ENCODE results near the gene FOXP1.
"Not testable (repeated sequence)": the region's sequence is repeated elsewhere in the genome, so short reads cannot be mapped to it uniquely, and the experiment has no call there.

The FOXP1 gene

DNA sequence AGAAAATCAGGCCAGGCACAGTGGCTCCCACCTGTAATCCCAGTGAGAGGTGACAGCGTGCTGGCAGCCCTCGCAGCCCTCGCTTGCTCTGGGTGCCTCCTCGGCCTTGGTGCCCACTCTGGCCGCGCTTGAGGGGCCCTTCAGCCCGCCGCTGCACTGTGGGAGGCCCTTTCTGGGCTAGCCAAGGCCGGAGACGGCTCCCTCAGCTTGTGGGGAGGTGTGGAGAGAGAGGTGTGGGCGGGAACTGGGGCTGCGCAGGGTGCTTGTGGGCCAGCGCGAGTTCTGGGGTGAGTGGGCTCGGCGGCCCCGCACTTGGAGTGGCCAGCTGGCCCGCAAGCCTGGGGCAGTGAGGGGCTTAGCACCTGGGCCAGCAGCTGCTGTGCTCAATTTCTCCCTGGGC is 252.6 kb downstream of the FOXP1 start:
- peaks cover 7% of the 10 kb centered on the region for H3K36me3 ChIP-seq
- H3K27ac ChIP-seq, result no peak overlapping the region
- no peak overlapping the region for H3K4me3 ChIP-seq (ENCODE audit: low read depth in 1 of 2, low read length in 1 of 2)
- H3K9me3 ChIP-seq, result no peaks in the 10 kb centered on the region
- TF ChIP-seq CTCF (IDR thresholded peaks at IDR 0.05), result no peak
- peaks cover 13 to 18% of the 10 kb centered on the region in 2 experiments for H3K4me1 ChIP-seq (ENCODE audit: control insufficient read depth in 1 of 2, insufficient read depth in 1 of 2, low read depth in 1 of 2, low read length in 1 of 2)
- no peaks in the 10 kb centered on the region for H3K27me3 ChIP-seq

DNA sequence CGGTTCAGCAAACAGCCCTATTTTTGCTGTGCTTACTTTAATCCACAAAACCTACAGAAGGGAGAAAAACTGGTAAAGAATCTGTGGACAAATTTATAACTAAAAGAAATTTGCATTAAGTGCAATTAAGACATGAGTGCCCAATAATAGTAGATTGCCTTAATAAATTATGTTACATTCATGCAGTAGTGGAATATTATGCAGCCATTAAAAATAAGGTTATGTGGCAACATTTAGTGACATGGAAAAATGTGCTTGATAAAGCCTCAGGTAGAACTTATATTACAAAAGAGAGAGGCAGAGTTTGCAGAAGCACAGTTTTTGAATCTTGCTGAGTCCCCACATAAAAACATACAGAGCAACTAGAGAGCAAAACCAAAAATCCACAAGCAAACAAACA is 253.0 kb downstream of the FOXP1 start:
- Histone ChIP-seq H3K9me3 (no peaks in the 10 kb centered on the region), H3K4me1 (ENCODE audit: control insufficient read depth in 1 of 2, insufficient read depth in 1 of 2, low read depth in 1 of 2, low read length in 1 of 2) (peaks cover 13 to 18% of the 10 kb centered on the region in 2 experiments), H3K4me3 (ENCODE audit: low read depth in 1 of 2, low read length in 1 of 2) (no peak overlapping the region), H3K27ac (no peak overlapping the region), H3K27me3 (no peaks in the 10 kb centered on the region), H3K36me3 (peaks cover 7% of the 10 kb centered on the region)
- TF ChIP-seq CTCF (IDR thresholded peaks at IDR 0.05), result no peak

GRCh38 chr3:71329817-71330216 is 253.7 kb downstream of the FOXP1 start:
- Histone ChIP-seq H3K4me1 (ENCODE audit: control insufficient read depth in 1 of 2, insufficient read depth in 1 of 2, low read depth in 1 of 2, low read length in 1 of 2) (peaks cover 13 to 18% of the 10 kb centered on the region in 2 experiments), H3K4me3 (ENCODE audit: low read depth in 1 of 2, low read length in 1 of 2) (no peak overlapping the region), H3K27ac (no peak overlapping the region), H3K9me3 (no peaks in the 10 kb centered on the region), H3K36me3 (peaks cover 4% of the 10 kb centered on the region), H3K27me3 (no peaks in the 10 kb centered on the region)
- TF ChIP-seq CTCF (IDR thresholded peaks at IDR 0.05), result no peak

DNA sequence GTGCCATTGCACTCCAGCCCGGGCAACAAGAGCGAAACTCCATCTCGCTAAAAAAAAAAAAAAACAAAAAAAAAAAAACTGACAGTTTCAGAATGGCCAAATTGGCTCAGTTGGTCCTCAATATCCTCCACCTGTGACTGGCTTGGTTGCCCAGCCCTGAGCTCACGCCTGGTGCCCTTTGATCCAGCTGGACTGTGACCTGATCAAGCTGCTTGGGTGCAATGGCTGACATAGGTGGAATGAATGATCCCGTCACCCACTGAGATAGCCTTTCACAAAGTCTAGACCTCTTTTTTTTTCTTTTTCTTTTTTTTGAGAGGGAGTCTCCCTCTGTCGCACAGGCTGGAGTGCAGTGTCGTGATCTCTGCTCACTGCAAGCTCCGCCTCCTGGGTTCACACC is 254.6 kb downstream of the FOXP1 start:
- Histone ChIP-seq H3K27me3 (no peaks in the 10 kb centered on the region), H3K36me3 (peaks cover 4% of the 10 kb centered on the region), H3K9me3 (no peaks in the 10 kb centered on the region), H3K4me1 (ENCODE audit: control insufficient read depth in 1 of 2, insufficient read depth in 1 of 2, low read depth in 1 of 2, low read length in 1 of 2) (peaks cover 13 to 18% of the 10 kb centered on the region in 2 experiments), H3K4me3 (ENCODE audit: low read depth in 1 of 2, low read length in 1 of 2) (no peak overlapping the region), H3K27ac (no peak overlapping the region)
- no peak for TF ChIP-seq CTCF (IDR thresholded peaks at IDR 0.05)

DNA sequence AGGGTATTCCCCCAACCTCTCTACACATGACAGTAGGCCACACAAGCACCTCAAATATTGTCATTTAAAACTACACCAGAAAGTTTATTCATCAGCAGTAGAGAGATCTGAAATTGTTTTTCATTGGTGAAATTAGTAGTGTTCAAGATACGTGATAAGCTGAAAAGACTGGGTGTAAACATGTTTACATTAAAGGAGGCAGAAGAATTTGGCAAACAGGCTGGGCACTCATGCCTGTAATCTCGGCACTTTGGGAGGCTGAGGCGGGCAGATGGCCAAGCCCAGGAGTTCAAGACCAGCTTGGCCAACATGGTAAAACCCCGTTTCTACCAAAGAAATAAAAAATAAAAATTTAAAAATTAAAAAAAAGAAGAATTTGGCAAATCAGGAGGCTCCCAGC is 255.6 kb downstream of the FOXP1 start:
- TF ChIP-seq CTCF (IDR thresholded peaks at IDR 0.05), result no peak
- no peak overlapping the region for H3K4me3 ChIP-seq (ENCODE audit: low read depth in 1 of 2, low read length in 1 of 2)
- H3K36me3 ChIP-seq, result peaks cover 4% of the 10 kb centered on the region
- H3K4me1 ChIP-seq (ENCODE audit: control insufficient read depth in 1 of 2, insufficient read depth in 1 of 2, low read depth in 1 of 2, low read length in 1 of 2), result peaks cover 13 to 18% of the 10 kb centered on the region in 2 experiments
- H3K27ac ChIP-seq, result no peak overlapping the region
- no peaks in the 10 kb centered on the region for H3K9me3 ChIP-seq
- no peaks in the 10 kb centered on the region for H3K27me3 ChIP-seq

- no peaks in the 10 kb centered on the region for H3K36me3 ChIP-seq
- no peak overlapping the region for H3K4me3 ChIP-seq (ENCODE audit: low read depth in 1 of 2, low read length in 1 of 2)
- no peaks in the 10 kb centered on the region for H3K9me3 ChIP-seq
- no peak for TF ChIP-seq CTCF (IDR thresholded peaks at IDR 0.05)
- no peak overlapping the region for H3K27ac ChIP-seq
- H3K4me1 ChIP-seq (ENCODE audit: control insufficient read depth in 1 of 2, insufficient read depth in 1 of 2, low read depth in 1 of 2, low read length in 1 of 2), result peaks cover 18 to 28% of the 10 kb centered on the region in 2 experiments
- H3K27me3 ChIP-seq, result no peaks in the 10 kb centered on the region
These were observed 257.8 kb downstream of the FOXP1 start for GRCh38 chr3:71325715-71326114.

DNA sequence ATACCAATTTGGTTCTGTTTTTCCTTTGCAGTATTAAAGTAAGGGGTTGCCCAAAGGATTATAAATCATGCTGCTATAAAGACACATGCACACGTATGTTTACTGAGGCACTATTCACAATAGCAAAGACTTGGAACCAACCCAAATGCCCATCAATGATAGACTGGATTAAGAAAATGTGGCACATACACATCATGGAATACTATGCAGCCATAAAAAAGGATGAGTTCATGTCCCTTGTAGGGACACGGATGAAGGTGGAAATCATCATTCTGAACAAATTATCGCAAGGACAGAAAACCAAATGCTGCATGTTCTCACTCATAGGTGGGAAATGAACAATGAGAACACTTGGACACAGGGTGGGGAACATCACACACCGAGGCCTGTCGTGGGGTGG is 259.3 kb downstream of the FOXP1 start:
- H3K9me3 ChIP-seq; H3K27ac ChIP-seq; H3K36me3 ChIP-seq; H3K4me3 ChIP-seq (ENCODE audit: low read depth in 1 of 2, low read length in 1 of 2); H3K27me3 ChIP-seq: not testable (repeated sequence)
- H3K4me1 ChIP-seq (ENCODE audit: control insufficient read depth in 1 of 2, insufficient read depth in 1 of 2, low read depth in 1 of 2, low read length in 1 of 2), result peaks cover 18 to 28% of the 10 kb centered on the region in 2 experiments
